Astrocyte (in vitro differentiated cells and primary cell): ENCODE results near the gene NCKAP1.

Source experiments
- EZH2 ChIP-seq: IDR thresholded peaks from 2 replicates; pipeline ENCODE4 v1.6.1; 2012; ENCODE audit warnings: mild to moderate bottlenecking, low read length, inconsistent platforms; ENCODE audit not compliant: insufficient read depth
- TF ChIP-seq, protein P1 (sequence below): IDR thresholded peaks from 2 replicates; pipeline ENCODE4 v1.5.1; 2011; ENCODE audit warnings: low read depth, mild to moderate bottlenecking, inconsistent platforms, low read length, moderate library complexity; ENCODE audit not compliant: insufficient read depth

DNA sequence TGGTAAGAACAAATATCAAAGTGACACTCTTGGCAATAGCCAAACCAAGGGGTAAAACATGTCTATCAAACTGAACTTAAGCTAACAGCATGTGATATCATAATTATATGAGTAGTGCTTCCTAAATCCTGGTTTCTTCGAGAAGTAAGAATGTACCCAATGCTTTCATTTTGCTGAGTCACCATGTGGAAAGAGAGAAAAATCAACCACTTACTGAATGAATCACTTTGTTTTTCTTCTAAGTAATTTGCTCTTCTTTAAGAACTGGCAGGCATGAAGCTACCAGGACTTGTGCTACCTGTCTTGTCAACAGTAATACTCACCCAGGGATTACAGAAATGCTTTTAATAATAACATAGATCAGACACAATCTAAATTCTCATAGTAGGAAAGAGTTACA, 21.3 kb upstream of the NCKAP1 start:
- TF ChIP-seq, protein P1, sequence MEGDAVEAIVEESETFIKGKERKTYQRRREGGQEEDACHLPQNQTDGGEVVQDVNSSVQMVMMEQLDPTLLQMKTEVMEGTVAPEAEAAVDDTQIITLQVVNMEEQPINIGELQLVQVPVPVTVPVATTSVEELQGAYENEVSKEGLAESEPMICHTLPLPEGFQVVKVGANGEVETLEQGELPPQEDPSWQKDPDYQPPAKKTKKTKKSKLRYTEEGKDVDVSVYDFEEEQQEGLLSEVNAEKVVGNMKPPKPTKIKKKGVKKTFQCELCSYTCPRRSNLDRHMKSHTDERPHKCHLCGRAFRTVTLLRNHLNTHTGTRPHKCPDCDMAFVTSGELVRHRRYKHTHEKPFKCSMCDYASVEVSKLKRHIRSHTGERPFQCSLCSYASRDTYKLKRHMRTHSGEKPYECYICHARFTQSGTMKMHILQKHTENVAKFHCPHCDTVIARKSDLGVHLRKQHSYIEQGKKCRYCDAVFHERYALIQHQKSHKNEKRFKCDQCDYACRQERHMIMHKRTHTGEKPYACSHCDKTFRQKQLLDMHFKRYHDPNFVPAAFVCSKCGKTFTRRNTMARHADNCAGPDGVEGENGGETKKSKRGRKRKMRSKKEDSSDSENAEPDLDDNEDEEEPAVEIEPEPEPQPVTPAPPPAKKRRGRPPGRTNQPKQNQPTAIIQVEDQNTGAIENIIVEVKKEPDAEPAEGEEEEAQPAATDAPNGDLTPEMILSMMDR = no peak
- TF ChIP-seq EZH2 = no peak
